Right renal cortex interstitium (tissue), 3 donors: ENCODE results near the gene TMEM243. TPM values are rescaled to one million over a fixed set of nuclear protein-coding genes. Genes with fewer than 3 reads are reported as not detected.
A peak's percentile ranks its signal among the peaks of the same experiment; 100 is the strongest.

Source experiments
- DNase-seq, 3 donors: peaks; one replicate each; pipeline ENCODE4 v3.0.0-alpha.2; 2013; ENCODE audit warnings: low read depth in 3 of 3, low spot score in 2 of 3
- polyA plus RNA-seq, 3 donors: library from polyadenylated mRNA; unstranded; fragments of 120-200 nt; gene quantifications; one replicate each; pipeline ENCODE4 v1.2.1, GENCODE V29; 2013; ENCODE audit not compliant: insufficient read length in 3 of 3

TMEM243 gene
- polyA plus RNA-seq, 3 donors = 39.1 to 40.9 (median 40.1) TPM

DNA sequence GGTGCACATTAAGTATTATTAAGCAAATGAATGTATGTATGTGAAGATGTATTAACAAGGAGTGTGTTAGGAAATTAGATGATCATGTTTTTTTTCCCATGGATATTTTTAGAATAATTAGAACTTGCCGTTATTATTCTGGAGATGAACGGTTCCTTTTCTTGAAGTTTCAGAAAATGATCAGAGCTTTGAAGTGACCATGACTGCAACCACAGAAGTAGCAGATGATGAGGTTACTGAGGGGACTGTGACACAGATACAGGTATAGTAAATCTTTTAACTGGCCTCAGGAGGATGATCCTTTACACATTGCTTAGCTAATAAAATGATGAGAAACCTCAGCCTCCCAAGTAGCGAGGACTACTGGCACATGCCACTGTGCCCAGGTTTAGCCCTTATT lies 48.7 kb downstream of the TMEM243 start:
- no peak for DNase-seq

- DNase-seq = no peak
These were observed 55.1 kb downstream of the TMEM243 start for GRCh38 chr7:87164433-87164832.

DNA sequence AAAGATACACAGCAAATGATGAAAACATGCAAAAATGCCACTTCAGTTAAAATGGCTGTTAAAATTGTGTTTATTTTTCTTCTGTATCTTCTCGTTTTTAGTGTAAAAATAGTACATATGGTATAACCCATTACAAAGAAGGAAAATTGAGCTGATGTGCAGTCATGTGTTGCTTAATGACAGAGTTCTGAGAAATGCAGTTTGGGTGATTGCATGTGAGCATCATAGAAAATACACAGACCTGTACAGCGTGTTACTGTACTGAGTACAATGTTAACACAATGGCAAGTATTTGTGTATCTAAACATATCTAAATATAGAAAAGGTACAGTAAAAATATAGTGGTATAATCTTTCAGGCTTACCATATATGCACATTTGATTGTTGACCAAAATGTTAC lies 60.0 kb downstream of the TMEM243 start:
- no peak for DNase-seq

GRCh38 chr7:87156709-87157108 lies 62.8 kb downstream of the TMEM243 start:
- DNase-seq = no peak

- no peak for DNase-seq
These were observed 63.7 kb downstream of the TMEM243 start for GRCh38 chr7:87155788-87156187.

DNA sequence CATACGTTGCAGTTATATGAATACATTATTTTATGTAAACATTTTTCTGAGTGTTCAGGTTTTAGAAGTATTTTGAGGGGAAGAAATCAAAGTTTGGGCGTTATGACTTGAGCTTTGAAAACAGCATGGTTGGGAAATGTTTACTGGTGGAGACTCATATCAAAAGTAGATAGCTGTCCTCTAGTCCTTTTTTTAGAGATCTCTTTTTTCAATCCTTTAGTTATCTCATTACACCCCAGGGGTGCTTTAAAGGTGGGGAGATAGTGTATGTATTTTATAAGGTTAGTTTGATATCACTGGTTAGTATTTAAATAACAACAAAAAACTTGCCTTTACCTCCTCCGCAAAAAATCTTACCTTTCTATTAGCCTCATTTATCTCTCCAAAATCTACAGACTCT lies 65.0 kb downstream of the TMEM243 start:
- no peak for DNase-seq

DNA sequence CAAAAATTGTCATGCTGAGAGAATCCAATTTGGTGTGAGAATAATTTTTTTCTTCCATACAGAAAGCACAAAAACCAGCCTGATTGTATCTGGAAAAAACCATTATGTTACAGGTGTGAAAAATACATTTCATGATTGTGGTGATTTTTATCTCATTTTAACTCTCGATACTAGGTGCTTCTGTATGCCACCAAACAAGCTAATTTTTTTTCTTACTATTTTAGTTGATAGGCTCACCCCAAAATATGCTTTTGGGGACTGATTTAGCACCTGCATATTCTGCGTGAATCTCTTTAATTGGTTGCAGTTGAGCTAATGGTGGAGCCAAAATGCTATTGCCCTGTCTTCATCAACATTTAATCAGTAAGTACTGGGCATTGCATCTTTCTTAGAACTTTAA lies 65.4 kb downstream of the TMEM243 start:
- DNase-seq = no peak

- DNase-seq = peak in 2 of 3 donors; percentile 24 to 36
These were observed 66.5 kb downstream of the TMEM243 start for GRCh38 chr7:87152897-87153641.

DNA sequence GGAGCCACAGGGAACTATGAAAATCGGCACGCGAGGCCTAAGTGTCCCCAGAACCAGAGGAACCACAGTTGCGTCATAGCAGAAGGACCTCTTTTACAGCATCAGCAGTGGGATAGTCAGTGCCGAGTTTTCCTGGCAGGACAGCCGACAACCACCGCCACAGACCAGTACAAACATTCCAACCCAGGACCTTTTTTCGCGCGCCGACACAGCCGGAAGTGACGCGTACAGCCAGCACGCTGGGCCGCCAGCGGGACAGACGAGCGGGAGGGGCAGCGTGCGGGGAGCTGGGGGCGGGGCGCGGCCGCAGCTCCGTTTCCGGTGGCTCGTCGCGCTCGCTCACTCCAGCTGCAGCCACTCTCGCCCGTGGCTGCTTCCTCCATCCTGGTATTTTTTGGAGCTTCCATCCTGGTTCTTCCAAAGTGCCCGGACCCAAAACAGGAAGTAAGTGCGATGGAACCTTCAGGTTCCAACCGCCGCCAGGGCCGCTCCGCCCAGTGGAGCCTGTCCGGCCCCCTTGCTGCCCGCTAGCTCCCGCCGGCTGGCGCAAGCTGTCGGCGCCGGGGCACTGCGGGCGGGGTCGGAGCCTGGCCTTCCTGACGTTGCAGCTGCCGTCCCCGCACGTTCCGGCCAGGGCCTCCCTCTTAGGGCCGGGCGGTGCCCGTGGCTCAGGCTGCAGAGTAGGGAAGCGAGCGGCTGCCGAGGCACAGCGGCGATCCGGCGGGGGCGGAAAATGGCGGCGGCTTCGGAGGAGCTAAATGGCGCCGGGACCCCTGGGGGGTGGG lies 67.2 kb downstream of the TMEM243 start, which contains the start of gene DMTF1:
DMTF1 (plus strand) TSS at position 342 of the 785 bp plus-strand sequence. CDS start 12,489 bp downstream, outside the sequence.
- peak; percentile 85 to 90 (median 90) for DNase-seq

GRCh38 chr7:87151729-87152111 lies 67.8 kb downstream of the TMEM243 start:
- no peak for DNase-seq

GRCh38 chr7:87151002-87151728 lies 68.4 kb downstream of the TMEM243 start:
- DNase-seq = no peak

DNA sequence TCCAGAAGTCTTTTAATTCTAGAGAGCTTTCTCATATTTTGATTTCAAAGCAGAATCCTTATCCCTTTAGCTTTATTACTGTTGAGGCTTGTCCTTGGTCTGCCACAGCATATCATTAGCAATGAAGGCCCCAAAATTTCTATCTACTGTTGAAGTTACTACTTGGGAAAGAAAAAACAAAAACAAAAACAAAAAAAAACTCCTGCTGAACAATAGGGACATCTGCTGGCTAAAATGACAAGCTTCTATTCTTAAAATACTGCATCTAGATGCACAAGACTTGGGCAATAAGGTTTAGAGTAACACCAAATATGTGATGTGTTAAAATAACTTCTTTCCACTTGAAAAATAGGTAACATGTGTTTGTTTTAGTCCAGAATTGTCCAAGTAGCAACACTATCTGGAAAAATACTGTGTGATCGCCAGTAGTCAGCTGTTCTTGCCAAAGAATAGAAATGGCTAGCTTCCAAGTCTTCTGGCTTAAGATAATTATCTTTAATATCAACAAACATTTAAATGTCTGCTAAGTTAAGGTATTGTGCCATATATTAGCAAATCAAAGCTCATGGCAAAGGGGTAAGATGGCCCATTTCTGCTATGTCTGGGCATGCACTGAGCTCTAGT lies 71.1 kb downstream of the TMEM243 start:
- DNase-seq = no peak

- no peak for DNase-seq
These were observed 72.0 kb downstream of the TMEM243 start for GRCh38 chr7:87147500-87147899.

DNA sequence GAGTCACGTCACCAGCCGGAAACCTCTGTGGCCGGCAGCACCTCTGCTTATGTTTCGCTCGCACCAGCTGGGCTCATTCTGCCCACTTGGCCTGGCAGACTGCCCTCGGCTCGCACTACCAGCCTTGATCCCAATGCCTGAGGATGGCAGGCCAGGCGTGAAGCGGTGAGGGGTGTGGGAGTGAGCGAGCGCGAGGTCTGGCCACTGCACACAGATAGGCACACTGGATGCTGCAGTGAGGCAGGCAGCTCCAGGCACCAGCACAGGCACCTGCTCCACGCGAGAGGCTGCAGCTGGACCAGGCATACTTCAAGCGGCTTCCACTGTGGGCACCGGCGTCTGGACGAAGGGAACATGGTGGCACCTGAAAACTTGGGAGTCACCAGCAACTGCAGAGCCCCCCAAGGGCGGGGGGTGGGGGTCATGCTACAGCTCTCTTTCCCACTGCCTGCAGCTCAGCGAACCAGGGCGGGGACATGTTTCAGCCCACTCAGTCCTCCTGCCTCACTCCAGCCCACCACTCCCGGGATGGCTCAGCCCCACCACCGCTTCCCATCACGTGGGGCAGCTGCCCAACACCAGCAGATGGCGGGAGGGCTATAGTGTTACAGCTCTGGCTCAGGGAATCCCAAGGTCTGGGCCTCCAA lies 72.7 kb downstream of the TMEM243 start:
- no peak for DNase-seq

Other genes with a start within 250 kb of the TMEM243 start
- gene ELAPOR2, start 160.1 kb downstream of the TMEM243 start, polyA plus RNA-seq = 10 to 100 TPM in 1 of 3 donors, 1 to 10 TPM in 2; 5.9 to 12.2 (median 7.7) TPM
- 100 to 1,000 TPM; 144 to 164 (median 151) TPM for gene DMTF1, start 67.3 kb downstream of the TMEM243 start, polyA plus RNA-seq
- 10 to 100 TPM; 30.8 to 35.3 (median 34.9) TPM for gene CROT, start 125.9 kb upstream of the TMEM243 start, polyA plus RNA-seq